Measurements from ENCODE around the gene CUX1.
"Not testable (repeated sequence)": the region's sequence is repeated elsewhere in the genome, so short reads cannot be mapped to it uniquely, and the experiment has no call there.

Gene CUX1

DNA sequence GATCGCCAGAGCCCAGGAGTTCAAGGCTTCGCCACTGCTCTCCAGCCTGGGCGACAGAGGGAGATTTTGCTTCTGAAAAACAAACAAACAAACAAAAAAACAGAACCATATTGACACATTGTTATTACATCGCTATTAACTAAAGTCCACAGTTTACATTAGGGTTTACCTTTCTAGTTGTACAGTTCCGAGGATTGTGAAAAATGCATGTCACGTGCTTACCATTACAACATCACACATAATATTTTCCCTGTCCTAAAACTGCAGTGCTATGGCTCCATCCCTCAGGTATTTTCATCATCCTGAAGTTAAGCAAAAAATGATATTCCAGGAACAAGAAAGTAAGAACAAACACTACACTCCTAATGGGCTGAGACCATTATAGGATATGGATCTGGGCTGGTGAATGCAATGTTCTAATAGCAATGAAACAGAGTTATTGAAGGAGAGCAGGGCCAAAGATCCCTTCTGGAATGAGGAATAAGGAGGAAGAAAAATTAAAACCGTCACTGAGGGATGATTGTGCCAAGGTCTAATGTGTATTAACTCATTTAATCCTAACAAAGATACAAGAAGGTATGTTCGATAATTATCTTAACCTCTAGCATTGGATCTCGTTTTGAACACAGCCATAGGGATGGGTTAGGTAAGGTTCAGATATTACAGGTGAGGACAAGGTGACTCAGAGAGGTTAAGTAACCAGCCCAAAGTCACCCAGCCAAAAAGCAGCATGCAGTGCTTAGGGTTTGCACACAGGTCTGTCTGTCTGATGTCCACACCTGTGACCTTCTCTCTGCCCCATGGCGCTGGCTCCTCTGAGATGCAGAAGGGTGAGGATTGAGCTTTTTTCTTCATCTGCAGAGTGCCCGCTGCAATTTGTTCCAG lies 14.0 kb upstream of the CUX1 start:
- no peak for DNase-seq

DNA sequence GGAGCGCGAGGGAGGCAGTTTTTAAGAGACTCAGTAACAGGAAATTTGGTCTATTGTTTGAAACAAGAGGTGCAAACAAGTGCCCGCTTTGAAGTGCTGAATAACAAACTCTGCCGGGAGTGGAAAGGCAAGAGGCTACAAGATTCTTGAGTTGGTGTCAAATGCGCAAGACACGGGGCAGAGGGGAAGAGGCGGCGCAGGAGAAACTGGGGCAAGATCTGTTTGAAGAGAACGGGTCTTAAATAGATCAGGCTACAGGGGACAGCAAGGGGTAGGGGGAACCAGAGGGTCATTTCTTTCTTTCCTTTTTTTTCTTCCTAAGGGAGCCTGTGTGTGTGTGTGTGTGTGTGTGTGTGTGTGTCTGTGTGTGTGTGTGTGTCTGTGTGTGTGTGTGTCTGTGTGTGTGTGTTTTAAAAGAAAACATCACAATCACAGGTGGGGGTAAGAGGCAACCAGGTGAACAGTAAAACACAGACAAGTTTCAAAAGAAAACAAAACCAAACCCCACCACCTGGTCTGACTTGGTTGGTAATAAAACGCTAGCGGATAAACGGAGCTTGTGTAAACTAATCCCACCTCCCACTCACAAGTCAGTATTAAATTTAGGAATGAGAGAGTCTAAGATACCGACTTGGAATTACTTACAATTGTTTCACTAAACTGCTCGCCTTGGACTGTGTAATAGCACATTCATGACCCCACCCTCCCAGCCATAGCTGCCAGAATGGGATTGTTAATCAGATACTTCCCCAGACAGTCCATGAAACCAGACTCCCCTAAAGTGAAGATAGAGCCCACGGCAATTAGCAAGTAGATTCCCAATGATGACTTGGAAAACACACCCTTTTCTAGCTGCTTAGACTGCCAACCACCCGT lies 13.1 kb upstream of the CUX1 start:
- DNase-seq: peak in 4 of 6 experiments; percentile 2 to 73 (median 48)

DNA sequence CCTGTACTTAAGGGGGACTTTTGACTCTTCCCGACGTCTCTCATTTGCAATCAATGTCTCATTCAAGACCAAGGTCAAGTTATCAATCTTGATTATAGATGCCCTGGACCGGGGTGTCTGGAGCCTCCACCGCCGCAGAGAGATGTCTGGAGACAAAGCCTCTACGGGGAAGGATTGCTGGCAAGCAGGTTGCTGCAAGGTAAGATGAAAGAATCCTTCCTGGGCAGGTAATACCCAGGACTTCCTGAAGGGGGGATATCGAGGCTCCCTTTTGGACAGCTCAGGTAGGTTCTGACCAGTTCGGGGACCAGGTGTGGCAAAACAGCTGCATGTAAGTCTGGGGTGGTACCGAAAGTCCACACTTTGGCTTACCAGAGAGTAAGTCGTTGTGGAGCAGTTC lies 12.5 kb upstream of the CUX1 start:
- peak in 2 of 6 experiments; percentile 0 to 18 for DNase-seq

DNA sequence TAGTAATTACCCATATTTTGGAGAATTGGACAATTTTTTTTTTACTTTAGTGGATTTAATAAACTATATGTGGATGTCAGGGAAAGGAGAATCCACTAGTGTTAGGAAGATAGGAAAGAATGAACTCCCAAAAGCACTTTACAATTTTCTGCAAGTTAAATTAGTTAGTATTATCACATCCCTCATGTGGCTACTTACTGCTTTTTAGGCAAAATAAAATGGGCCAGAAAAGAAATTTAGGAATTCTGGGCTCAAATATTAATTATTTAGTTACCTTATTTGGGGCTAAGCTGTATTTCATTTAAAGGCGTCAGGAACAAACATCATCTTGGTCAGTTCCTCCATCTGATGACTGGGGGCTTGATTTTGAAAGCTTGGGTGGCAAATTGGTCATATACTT lies 4.8 kb upstream of the CUX1 start:
- no peak for DNase-seq

DNA sequence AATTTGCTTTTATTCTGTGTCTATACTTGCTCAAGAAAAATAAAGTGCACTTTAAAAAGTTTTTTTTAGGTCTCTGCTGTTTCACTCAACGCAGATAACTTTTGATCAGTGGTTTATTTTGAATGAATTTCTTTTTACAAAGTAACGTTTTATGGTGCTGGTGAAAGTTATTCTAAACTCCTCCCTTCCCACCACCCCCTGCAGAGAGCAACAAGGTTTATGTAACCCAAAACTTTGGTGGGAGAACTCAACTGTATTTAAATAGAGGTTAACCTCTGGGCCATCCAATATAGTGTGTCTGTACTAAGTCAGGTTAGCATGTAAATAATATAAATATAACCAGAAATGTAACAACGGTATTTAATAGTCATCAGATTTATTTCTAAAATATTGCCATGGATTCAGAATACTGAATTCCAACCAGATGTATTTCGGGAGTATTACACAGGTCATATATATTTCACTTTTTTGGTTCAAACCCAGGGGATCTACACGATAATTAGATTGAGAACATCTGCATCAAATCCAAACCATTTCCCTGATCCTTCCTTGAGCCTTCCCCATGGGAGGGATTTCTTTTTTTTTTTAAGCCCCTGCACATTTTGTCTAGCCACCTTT lies 3.9 kb upstream of the CUX1 start:
- no peak for DNase-seq

DNA sequence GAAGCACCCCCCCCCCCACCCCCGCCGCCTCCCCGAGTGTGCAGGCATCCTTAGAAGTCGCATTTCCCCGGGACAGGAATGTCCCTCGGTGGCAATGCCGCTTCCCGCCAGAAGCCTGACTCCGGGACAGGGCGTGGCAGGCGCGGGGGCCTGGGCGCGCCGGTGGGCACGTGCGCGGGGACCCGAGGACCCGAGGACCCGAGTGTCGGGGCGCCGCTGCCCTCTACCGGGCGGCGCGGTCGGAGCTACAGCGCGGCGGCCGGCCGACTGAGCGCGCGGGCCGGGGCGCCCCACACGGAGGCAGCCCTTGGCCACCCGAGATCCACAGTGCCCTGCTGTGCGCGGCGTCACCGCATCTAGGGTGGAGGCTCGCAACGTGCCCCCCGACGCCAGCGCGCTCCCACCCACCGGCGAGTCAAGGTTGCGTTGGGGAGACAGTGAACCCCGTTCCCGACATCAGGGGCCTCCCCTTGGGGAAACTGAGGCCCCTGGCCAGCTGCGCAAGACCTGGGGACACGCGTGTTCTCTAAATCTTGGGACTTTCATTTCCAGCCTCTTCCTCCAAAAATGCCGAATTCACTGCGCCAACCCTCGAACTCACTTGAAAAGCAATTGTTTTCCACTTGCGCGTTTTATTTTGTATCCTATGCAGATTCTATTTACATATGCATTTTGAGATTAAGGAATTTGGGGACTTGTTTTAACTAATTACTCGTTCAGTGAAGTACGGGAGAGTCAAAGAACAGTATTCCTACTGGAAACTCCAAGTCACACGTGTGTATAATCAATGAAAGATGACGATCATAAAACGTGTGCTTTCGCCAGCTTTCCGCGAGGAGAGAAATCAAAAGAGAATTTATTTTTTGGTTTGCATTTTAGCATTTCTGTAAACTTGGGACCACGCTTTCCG lies 3.1 kb upstream of the CUX1 start:
- peak in 5 of 6 experiments; percentile 50 to 59 (median 52) for DNase-seq

DNA sequence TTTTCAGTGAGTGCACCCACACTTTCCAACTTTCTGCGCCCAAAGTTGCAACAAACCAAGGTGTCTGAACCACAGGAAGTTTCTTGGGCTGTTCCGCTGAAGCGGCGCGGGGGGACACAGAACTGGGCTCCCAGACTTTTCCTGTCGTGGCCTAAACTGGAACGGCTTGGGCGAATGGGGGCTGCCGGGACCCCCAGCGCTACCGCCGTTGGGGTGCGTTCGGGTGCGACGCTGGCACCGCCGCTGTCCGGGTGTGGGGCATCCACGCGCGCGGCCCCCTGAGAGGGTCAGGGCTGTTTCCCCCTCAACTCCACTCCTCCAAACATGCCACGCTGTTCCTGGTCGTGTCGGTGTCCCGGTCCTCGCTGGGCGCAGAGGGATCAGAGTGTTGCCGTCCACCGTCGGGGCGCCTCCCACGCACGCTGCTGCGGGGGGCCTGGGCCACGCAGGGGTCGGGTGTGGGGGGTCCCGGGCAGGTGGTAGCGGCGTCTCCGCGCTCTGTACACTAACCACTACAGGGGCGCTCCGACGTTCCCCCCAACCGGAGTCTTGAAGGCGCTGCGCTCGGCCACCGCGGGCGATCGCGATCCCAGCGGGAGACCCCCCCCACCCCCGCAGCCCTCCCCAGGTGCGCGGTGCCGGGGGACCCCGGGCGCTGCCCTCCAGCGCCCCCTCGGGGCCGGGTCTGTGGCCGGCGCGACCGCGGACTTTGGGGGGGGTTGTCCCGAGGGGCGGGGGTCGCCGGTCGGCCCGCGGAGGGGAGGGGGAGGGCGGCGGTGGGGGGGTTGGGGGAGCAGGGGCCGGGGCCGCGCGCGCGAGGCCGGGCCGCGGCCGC lies 2.2 kb upstream of the CUX1 start:
- peak; percentile 45 to 78 (median 64) for DNase-seq

DNA sequence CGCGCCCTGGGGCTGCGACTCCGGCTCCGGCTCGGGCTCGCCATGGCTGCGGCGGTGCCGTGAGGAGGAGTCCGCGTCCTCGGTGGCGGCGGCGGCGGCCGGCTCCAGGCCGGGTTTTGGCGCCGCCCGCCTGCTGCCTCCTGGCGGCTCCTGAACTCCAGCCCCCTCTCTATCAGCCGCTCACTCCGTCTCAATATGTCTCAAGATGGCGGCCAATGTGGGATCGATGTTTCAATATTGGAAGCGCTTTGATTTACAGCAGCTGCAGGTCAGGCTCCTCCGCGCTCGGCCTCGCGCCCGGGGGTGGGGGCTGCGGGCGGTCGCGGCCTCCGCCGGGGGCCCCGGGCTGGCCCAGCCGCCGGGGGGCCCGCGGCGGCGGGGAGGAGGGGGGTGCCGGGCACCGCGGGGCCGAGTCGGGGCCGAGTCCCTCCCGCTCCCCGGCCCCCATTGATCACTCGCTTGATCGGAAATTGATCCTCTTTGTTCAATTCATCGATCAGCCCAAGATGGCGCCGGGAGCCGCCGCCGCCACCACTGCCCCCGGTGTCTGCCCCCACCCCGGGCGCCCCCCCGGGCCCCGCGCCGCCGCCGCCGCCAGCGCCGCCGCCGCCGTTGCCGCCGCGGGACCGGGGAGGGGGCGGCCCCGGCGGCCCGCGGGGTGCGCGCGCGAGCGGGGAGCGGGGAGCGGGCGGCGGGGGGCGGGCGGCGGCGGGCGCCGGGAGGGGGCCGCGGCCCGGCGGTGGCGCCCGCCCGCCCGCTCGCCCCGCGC lies 1.4 kb upstream of the CUX1 start:
- peak; percentile 54 to 78 (median 64) for DNase-seq

DNA sequence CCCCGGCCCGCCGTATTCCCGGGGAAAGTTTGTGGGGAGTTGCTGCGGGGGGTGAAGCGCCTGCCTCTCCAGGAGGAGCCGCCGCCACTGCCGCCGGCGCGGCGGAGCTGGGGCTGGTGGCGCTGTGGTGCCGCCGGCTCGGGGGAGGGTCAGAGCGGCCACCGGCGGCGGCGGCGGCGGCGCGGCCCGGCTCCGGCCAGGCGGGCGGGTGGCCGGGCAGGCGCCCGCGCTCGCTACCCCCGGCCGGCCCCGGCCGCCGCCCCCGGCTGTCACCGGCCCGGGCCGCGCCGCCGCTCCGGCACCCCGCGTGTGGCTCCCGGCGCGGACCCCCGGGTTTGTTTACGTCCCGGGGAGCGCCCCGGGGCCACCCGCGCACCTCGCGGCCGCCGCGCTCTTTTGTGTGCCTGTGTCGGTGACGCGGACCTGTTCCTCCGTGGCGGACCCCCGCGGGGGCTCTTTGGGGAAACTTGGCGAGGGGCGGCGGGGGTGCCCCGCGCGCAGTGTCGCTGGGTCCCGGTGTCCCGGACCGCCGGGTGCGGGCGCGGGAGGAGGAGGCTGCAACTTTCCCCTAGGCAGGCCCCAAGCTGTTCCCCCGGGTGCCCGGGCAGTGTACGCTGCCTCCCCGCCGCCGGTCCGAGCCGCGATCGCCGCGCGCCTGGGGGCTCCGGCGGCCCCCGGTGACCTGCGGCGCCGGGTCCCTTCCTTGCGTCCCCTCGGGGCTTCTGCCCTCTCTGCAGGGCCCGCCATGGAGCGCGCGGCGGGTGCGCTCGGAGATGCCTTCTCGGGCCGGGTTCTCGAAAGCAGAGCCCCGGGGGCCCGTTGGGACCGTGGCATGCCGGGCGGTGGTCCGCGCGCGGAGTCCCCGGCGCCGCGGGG lies 593 bp upstream of the CUX1 start:
- DNase-seq: peak in 3 of 6 experiments; percentile 9 to 32 (median 12)

DNA sequence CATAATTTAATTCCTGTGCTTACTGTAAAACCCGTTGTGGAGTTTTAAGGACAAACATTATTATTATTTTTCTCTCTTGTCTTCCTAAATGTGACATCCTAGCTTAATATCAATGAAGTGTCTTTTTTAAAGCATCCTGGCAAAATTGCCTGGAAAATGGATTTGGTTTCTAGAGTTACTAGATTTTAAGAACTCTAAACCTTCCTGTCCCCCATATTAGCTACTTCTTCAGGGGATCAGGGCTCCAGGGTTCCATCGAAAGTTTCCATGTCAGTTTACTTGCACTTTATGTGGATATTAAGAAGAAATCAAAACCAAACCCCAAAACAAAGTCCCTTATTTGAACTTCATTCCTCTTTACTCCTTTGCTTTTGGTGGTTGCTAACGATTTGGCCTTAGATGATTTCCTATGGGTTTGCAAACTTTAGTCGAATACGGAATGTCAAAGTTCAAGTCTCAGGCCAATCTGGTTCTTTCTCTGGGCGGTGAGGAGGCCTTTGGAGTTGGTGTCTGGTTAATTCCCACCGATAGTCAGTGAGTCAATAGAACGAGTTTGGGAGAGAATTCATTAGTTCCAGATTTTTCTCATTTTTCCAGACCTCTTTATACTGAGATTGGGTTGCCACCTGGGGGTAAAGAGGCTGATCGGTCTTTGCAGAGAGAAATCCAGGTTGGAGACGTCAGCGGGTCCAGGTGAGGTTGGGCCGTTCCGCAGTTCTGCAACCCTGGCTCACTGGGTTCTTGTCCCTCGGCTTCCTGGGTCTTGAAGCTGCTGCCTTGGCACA lies 1.1 kb downstream of the CUX1 start:
- DNase-seq: no peak

DNA sequence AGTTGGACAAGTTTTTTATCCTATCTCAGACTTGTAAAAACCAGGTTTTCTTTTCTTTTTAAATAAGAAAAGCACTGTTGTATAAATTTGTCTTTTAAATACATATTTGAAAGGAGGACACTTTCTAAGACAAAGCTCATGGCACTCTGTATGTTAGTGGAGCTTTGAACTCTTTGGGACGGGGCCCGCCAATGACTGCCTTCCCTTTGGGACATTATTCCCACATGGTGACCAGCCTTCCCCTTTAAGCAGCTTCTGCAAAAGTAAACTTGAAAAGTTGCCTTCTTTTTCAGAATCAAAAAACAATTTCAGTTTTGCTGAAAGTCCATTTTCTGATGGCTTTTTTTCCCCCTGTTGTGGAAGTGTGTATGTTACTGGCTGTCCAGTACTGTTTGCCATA lies 1.8 kb downstream of the CUX1 start:
- DNase-seq: no peak

DNA sequence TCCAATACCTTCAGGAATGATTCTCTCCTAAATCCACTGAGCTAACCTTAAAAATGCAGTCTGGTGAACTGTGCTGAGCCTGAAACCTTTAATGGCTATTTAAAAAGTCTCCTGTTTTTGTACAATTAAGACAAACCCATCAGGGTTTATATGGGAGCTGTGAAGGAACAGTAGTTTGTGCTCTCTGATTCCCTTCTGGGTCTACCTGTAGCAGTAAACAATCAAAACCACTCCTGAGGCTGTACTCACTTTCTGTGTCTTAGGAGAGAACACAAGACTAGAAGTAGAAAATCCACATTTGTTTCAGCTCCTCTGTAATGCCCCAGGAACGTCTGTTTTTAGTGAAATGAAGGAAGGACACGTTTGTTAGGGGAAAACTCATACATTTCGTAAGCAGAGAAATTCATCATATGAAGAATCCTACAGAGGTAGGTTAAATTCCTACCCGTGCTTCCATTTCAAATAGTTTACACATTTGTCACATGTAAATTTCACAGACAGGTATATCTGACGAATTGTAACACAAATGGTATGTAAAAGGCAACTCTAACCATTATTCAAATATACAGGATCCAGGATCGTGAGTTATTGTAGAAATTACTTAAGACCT lies 2.6 kb downstream of the CUX1 start:
- no peak for DNase-seq

DNA sequence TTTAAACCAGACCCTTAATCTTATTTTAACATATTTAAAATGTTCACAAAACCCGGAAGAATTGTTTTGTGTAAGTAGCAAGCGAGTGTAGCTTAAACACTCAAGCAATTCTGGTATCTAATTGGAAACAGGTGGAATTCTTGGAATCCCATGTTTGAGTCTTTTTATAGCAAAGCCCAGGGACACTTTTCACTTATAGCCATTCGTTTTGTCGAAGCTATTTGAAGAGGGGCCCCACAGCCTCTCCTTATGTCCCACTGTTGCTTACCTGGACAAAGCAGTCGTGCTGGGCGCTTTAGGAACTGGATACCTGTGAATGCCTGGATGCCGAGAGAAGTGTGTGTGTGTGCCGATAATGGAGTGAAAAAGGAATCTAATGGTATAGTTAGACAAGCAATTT lies 3.3 kb downstream of the CUX1 start:
- DNase-seq: no peak

DNA sequence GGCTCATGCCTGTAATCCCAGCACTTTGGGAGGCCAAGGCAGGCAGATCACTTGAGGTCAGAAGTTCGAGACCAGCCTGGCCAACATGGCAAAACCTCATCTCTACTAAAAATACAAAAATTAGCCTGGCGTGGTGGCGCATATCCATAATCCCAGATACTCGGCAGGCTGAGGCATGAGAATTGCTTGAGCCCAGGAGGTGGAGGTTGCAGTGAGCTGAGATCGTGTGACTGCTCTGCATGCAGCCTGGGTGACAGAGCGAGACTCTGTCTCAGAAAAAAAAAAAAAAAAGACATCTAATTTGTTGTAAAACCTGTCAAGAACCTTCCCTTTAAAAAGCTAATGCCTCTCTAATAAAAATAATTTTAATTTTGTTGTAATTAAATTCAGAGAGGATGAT lies 5.2 kb downstream of the CUX1 start:
- not testable (repeated sequence) for DNase-seq

DNA sequence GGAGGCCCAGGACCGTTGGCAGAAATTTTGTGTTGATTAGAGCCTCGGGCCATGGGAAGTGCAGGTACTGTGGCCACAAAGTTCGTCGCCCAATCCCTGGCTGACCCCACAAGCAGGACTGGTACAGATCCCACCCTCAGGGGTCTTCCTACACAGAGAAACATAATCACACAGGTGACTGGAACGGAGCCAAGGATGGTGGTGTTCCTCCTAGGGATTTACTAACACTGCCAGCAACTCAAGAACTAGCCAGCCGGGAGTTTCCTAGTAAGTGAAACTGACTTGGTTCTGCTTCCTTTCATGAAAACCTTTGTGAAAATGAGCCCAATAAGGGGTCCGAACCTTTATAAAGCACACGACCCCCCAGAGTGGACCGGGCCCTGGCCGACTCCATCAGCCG lies 5.7 kb downstream of the CUX1 start:
- DNase-seq: no peak

DNA sequence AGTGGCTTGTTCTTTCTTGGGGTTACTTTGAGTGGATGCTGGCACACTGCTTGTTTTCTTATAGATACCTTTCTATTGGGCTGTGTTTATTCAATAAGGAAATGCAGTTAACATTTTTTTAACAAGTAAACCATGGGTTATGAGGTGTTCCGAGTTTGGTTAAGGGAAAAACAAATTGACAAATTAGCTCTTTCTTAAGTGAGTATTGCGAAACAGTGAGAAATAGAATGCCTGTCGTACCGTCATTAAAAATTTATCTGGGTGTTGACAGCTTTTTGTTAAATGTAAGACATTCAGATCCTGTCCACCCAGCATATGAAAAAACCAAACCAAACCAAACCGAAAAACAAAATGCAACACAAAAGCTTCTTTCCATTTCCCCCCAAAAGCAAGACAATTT lies 6.2 kb downstream of the CUX1 start:
- no peak for DNase-seq

DNA sequence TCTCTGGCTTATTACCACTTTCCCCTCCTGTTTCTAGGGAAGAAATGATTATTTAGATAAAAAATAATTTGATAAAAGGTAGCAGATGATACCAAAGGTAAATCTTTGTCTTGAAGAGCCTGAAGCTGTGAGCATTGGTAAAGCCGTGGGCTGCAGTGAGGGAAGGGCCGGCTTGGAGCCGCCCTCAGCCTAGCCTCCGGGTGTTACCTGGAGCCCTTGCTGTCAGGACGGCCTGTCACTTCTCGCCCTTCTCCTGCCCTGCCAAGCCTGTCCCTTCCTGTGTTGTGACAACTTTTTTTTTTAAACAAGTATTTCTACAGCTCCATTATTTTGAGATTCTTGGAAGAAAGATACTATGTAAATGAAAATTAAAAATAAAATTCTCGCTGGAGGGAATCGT lies 7.0 kb downstream of the CUX1 start:
- no peak for DNase-seq
